Calu3 (cell line): ENCODE measurements around the gene ARHGAP32. TPM values are rescaled to one million over a fixed set of nuclear protein-coding genes. Genes with fewer than 3 reads are reported as not detected.
"Not testable (repeated sequence)": the region's sequence is repeated elsewhere in the genome, so short reads cannot be mapped to it uniquely, and the experiment has no call there.

Experiments used
- BruUV-seq: library from RNA; stranded (reverse); fragments of 400-500 nt; replicated peaks from 2 replicates; lab custom pipeline; 2021; lab: Mats Ljungman, UMichigan
- CTCF ChIA-PET: fragments of 300-600 bp; sonication (Branson Sonifier 250); formaldehyde crosslinking; loops from one replicate; lab custom pipeline; 2022; ENCODE audit warnings: antibody characterized with exemption; lab: Charles Lee
- DNase-seq: peaks from one replicate; pipeline ENCODE4 v3.0.0; 2022
- H3K27ac Mint-ChIP-seq: one replicate; pipeline ENCODE4 v1.8.0; 2022; ENCODE audit warnings: mixed read lengths; ENCODE audit not compliant: unreplicated experiment
- H3K27me3 Mint-ChIP-seq: one replicate; pipeline ENCODE4 v1.8.0; 2022; ENCODE audit warnings: mixed read lengths; ENCODE audit not compliant: unreplicated experiment
- H3K36me3 Mint-ChIP-seq: one replicate; pipeline ENCODE4 v1.8.0; 2022; ENCODE audit warnings: mild to moderate bottlenecking, moderate library complexity, mixed read lengths; ENCODE audit not compliant: insufficient read depth, unreplicated experiment
- H3K4me1 Mint-ChIP-seq: one replicate; pipeline ENCODE4 v1.8.0; 2022; ENCODE audit warnings: mild to moderate bottlenecking, low read depth, mixed read lengths; ENCODE audit not compliant: unreplicated experiment
- H3K4me3 Mint-ChIP-seq: one replicate; pipeline ENCODE4 v1.8.0; 2022; ENCODE audit warnings: mild to moderate bottlenecking, low read depth, moderate library complexity, mixed read lengths; ENCODE audit not compliant: unreplicated experiment
- H3K9me3 Mint-ChIP-seq: one replicate; pipeline ENCODE4 v1.8.0; 2022; ENCODE audit warnings: low read depth, mixed read lengths; ENCODE audit not compliant: unreplicated experiment
- intact Hi-C: fragments of 100-400 bp; cut with micrococcal nuclease; formaldehyde crosslinking; loops from one replicate; pipeline ENCODE4 v1.10.0; 2022; ENCODE audit not compliant: unreplicated experiment
- total RNA-seq: library from RNA; stranded (reverse); gene quantifications from 2 replicates; pipeline ENCODE4 v1.2.3, GENCODE V29; 2022
- TF ChIP-seq, protein P1 (sequence below): fragments of 200-600 bp; IDR thresholded peaks from one replicate; pipeline ENCODE4 v1.8.0; 2022; ENCODE audit warnings: antibody characterized with exemption; ENCODE audit not compliant: unreplicated experiment

ARHGAP32 gene
- total RNA-seq, 1 experiment from 2014 or later, result 40.1 TPM

- CTCF ChIA-PET, result no interaction called here
- BruUV-seq, result no TSS peak
- peaks cover 24% of the 10 kb centered on the region for H3K4me1 Mint-ChIP-seq
- no peaks in the 10 kb centered on the region for H3K36me3 Mint-ChIP-seq
- intact Hi-C loops, result no loop called here
- H3K27ac Mint-ChIP-seq, result no peak overlapping the region
- DNase-seq, result no peak
- H3K4me3 Mint-ChIP-seq, result no peak overlapping the region
- no peaks in the 10 kb centered on the region for H3K9me3 Mint-ChIP-seq
- TF ChIP-seq, protein P1, sequence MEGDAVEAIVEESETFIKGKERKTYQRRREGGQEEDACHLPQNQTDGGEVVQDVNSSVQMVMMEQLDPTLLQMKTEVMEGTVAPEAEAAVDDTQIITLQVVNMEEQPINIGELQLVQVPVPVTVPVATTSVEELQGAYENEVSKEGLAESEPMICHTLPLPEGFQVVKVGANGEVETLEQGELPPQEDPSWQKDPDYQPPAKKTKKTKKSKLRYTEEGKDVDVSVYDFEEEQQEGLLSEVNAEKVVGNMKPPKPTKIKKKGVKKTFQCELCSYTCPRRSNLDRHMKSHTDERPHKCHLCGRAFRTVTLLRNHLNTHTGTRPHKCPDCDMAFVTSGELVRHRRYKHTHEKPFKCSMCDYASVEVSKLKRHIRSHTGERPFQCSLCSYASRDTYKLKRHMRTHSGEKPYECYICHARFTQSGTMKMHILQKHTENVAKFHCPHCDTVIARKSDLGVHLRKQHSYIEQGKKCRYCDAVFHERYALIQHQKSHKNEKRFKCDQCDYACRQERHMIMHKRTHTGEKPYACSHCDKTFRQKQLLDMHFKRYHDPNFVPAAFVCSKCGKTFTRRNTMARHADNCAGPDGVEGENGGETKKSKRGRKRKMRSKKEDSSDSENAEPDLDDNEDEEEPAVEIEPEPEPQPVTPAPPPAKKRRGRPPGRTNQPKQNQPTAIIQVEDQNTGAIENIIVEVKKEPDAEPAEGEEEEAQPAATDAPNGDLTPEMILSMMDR, result no peak
- no peaks in the 10 kb centered on the region for H3K27me3 Mint-ChIP-seq
Observed at GRCh38 chr11:129163714-129164164, 28.4 kb downstream of the ARHGAP32 start.

GRCh38 chr11:129157080-129157479 is 35.0 kb downstream of the ARHGAP32 start:
- BruUV-seq, H3K36me3 Mint-ChIP-seq, H3K27me3 Mint-ChIP-seq, H3K27ac Mint-ChIP-seq, CTCF ChIA-PET, H3K4me3 Mint-ChIP-seq, DNase-seq, H3K9me3 Mint-ChIP-seq, intact Hi-C loops: not testable (repeated sequence)
- peaks cover 29% of the 10 kb centered on the region for H3K4me1 Mint-ChIP-seq

- TF ChIP-seq, protein P1, result no peak
- no peak for DNase-seq
- intact Hi-C loops, result no loop called here
- Mint-ChIP-seq H3K9me3 (peaks cover 7% of the 10 kb centered on the region), H3K27ac (no peak overlapping the region), H3K4me1 (peaks cover 37% of the 10 kb centered on the region), H3K36me3 (peaks cover 4% of the 10 kb centered on the region), H3K27me3 (no peaks in the 10 kb centered on the region), H3K4me3 (no peak overlapping the region)
- CTCF ChIA-PET, result no interaction called here
- BruUV-seq, result no TSS peak
Observed at GRCh38 chr11:129155745-129156144, 36.4 kb downstream of the ARHGAP32 start.

- Mint-ChIP-seq H3K4me1 (peaks cover 38% of the 10 kb centered on the region), H3K4me3 (no peak overlapping the region), H3K27ac (peak overlapping the region; percentile 72), H3K36me3 (peaks cover under 1% of the 10 kb centered on the region), H3K9me3 (peaks cover 6% of the 10 kb centered on the region), H3K27me3 (no peaks in the 10 kb centered on the region)
- CTCF ChIA-PET, result interaction anchor here (1.1 kb wide), 1 partner anchor 21 kb away, joined by 3 read pairs; no protein-coding TSS in a partner anchor
- TF ChIP-seq, protein P1, result no peak
- no peak for DNase-seq
- intact Hi-C loops, result no loop called here
- BruUV-seq, result no TSS peak
Observed at GRCh38 chr11:129148487-129148886, 43.6 kb downstream of the ARHGAP32 start.

DNA sequence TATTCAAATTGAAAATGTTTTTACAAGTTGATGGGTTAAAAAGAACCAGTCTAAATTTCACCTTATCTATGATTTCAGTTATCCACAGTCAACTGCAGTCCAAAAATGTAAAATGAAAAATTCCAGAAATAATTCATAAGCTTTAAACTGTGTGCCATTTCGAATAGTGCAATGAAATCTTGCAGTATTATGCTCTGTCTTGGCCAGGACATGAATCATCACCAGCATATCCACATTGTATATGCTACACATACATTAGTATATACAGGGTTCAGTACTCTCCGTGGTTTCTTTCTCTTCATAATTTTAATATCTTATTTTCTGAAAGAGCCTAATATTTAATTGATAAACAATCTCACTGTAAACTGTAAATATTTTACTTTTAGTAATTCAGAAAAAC is 45.9 kb downstream of the ARHGAP32 start:
- Mint-ChIP-seq H3K27ac (peak overlapping the region; percentile 42), H3K36me3 (peaks cover 8% of the 10 kb centered on the region), H3K4me3 (no peak overlapping the region), H3K9me3 (peaks cover 3% of the 10 kb centered on the region), H3K27me3 (no peaks in the 10 kb centered on the region), H3K4me1 (peaks cover 30% of the 10 kb centered on the region)
- intact Hi-C loops, result no loop called here
- no peak for DNase-seq
- BruUV-seq, result no TSS peak
- TF ChIP-seq, protein P1, result no peak
- CTCF ChIA-PET, result interaction anchor here (0.6 to 1.2 kb wide), 2 partner anchors 106 to 666 kb away, joined by 3 to 5 read pairs; no protein-coding TSS in a partner anchor
